HG03159 (cell line): ENCODE measurements around the gene ADGRL3.
"Not testable (repeated sequence)": the region's sequence is repeated elsewhere in the genome, so short reads cannot be mapped to it uniquely, and the experiment has no call there.

Experiments used
- ATAC-seq: cut with Tn5 transposase; IDR thresholded peaks from one replicate; pipeline ENCODE4 v1.9.1; 2021; ENCODE audit warnings: mild to moderate bottlenecking, moderate library complexity; ENCODE audit not compliant: unreplicated experiment

ADGRL3 gene

DNA sequence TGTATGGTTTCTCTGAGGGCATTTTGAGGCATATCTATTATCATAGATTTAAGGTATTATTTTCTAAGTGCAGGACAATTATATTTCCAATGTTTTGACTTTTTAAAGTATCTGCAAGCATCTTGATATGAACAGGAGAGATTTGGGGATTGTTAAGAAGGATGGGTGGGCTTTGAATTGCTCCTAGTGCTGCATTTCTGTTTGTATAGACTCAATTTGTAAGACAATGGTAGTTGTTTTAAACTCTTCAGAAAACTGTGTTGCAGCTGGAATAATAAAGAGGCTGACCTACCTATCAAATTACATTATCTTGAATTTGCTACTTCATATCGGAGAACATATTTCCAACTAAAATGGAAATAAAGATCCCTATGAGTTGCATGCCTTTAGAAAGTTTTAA, 570.3 kb downstream of the ADGRL3 start:
- ATAC-seq, result no peak

DNA sequence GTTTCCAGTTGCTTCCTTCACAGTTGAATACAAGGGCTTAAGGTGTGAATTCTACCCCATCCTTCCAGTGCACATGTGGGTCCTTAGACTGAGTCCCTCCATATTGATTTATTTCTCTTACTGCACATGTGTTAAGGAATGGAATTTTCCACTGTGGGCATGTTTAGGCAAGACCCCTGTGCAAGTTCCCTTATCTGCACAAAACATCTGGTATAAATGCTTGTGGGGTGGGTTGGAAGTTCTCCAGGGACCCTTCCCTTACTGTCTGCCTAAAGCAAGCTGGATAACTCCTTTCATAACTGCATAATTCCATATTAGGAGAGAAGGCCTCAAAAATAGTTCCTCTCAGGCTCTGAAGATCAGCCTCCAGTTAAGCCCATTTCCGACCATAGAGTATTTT, 570.9 kb downstream of the ADGRL3 start:
- ATAC-seq, result no peak

DNA sequence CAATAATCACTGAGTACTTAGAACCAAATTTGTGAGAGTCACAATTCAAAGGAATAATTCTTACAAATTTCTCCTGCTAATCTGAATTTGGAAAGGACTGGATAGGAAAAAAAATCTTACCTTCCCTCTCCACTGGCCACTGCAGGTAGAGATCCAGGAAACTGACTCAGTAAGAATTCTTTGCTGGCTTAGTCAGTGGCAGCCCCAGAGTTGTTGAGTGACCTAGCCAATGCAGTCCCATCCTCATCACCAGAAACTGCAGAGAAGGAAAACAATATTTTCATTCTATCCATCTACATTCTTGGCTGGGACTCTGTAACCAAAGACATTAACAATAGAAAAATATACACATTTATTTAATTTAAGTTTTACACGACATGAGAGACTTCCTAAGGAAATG, 572.0 kb downstream of the ADGRL3 start:
- no peak for ATAC-seq

DNA sequence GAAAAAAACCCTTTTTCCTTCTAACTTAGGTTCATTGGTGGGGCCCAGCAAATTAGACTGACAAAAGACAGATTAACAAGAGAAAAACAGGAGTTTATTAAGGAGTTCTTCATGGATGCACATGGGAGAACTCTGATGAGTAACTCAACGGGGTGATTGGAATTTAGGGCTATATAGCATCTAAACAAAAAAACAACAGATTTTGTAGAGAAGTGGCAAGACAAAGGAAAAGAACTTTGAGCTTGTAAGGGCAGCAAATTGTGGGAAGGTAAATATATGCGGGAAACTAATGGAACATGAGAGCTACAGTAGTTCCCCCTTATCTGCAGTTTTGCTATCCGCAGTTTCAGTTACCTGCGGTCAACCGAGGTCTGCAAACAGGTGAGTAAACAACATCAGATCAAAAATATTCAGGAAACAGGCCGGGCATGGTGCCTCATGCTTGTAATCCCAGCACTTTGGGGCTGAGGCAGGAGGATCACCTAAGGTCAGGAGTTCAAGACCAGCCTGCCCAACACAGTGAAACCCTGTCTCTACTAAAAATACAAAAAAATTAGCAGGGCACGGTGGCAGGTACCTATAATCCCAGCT, 573.6 kb downstream of the ADGRL3 start:
- ATAC-seq, result no peak

DNA sequence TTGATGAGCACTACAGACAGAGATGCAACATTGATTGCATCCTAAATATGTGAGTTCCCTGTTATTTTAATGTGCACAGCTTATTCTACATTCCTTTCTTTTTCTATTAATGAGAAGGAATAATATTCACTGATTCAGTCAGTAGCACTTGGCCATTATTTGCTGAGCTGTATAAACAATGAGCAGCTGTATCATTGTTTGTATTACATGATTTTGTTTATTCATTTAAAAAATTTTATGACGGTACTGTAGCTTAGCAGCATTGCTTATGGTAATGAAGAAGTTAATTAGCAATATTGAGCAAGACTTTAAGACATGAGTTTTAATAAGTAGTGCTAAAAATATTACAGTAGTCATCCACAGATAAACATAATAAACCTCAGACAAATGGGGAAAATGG, 582.0 kb downstream of the ADGRL3 start:
- ATAC-seq, result no peak

DNA sequence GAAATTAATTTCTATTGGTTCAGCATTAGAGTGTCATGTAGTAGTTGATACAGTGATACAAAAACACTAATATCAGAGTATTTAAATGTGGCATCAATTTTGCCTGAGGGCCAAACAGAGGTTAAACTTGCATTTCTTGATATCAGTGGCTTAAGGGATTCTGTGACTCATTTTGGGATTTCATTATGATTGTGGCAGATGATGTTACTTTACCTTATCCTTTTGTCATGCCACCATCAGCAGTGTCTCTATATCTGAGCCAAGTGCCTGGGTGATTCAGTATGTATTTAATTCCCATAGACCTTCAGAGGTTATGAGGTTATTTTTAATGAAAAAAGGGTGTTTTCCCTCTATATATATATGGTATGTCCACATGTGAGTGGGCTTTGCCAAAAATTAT, 582.9 kb downstream of the ADGRL3 start:
- no peak for ATAC-seq

DNA sequence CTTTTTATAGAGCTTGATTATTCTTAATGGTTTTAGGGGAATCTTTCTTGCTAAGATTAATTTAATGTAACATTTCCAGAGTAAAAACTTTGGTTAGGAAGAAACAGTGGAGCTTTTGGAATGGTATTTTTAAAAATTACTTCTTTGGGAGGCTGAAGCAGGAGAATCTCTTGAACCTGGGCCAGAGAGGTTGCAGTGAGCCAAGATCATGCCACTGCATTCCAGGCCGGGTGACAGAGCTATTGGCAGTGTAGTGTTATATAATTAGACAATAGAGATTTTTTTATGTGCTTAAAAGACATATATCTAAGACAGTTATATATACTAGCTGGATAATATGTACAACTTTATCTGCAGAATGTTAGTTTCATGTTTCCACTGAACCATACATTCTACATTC, 585.6 kb downstream of the ADGRL3 start:
- no peak for ATAC-seq

DNA sequence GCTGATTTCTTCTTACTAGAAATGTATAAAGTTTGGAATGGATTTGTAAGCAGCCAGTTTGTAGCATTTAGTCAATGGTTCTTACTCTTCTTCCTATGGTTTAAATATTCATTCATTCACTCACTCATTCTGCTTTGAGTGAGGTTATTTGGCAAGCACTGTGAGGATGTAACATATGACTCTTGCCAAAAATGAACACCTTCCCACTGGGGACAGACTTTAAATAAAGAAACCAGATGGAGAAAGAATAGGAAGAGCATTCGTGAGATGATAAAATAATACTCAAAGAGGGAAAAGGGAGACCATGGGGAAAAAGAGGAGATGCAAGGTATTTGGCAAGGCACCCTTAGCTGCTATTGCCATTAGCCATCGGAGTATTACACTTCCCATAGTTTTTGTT, 586.1 kb downstream of the ADGRL3 start:
- no peak for ATAC-seq

DNA sequence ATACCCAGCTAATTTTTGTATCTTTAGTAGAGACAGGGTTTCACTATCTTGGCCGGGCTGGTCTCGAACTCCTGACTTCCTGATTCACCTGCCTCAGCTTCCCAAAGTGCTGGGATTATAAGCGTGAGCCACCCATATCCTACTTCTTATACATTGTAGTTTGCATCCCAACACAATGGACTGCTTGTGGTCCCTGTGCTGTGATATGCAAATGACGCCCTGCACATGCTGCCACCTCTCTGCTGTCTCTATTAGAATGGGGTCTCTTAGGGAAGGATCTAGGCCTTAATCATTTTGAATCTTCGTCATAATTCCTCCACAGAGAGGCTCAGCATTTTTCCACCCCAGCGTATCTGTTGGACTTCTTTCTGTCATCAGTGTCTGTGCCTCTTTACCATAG, 595.9 kb downstream of the ADGRL3 start:
- no peak for ATAC-seq

DNA sequence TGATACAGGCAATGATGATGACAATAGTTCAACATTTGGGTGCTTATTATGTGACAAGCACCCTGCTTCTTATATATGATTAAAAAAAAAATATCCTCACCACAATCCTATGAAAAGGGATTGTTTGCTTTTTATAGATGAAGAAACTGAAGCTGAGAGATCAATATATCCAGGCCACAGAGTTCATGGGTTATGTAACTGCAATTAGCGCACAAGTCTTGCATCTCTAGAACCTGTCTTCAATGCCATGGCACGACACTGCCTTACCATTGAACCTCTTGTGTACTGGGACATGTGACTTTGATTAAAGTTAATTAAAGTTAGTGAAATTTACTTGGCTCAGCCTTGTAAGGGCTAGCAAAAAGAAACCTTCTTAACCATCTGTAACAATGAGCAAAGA, 599.7 kb downstream of the ADGRL3 start:
- no peak for ATAC-seq

DNA sequence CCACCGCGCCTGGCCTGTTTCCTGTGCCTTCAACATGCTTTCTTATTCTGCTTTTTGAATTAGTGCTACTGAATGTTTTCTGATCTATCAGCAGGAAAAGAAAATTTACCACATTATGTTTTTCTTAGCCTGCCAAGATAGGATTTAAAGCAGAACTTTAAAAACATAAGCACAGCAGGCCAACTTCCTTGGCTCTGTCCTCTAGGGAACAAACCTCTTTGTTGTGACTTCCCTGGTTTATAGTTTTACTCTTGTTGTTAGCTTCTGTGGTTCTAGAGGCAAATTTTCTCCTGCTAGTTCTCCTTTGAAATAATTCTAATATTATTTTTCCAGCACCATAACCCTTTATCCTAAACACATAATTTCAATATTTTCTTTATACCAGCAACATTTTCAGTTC, 605.1 kb downstream of the ADGRL3 start:
- ATAC-seq, result no peak

DNA sequence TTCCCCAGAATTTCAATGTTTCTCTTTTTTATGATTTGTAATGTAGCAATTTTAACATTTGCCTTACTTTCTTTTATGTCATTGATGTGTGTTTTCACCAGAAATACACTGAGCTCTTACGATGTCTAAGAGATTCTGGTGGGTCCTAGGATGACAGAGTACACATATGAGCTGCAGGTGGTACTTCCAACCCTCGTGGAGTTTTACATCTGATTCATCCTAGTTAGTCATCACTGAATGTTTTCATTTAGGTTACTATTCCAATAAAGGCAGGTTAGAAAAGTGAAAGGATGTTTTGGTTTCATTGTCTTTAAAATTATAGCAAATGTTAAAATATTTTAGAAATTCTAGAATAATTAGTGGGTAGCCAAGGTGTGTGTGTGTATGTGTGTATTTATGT, 605.9 kb downstream of the ADGRL3 start:
- ATAC-seq, result no peak

DNA sequence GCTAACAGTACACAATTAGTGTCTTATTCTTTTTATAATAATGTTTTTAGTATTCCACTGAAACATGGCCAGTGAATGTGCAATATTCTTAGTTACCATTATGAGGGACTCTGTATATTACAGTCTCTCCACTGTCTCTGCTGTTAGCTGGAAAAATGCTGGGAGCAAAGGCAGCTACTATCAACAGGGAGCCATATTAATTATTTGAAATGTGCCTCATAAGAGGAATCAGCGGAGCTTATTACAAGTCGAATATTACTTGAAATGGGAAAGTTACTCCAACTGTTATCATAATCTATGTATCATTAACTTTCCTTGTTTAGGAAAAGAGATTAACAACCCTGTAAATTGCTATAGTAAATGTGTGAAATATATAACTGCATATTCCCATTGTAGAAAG, 612.0 kb downstream of the ADGRL3 start:
- no peak for ATAC-seq

DNA sequence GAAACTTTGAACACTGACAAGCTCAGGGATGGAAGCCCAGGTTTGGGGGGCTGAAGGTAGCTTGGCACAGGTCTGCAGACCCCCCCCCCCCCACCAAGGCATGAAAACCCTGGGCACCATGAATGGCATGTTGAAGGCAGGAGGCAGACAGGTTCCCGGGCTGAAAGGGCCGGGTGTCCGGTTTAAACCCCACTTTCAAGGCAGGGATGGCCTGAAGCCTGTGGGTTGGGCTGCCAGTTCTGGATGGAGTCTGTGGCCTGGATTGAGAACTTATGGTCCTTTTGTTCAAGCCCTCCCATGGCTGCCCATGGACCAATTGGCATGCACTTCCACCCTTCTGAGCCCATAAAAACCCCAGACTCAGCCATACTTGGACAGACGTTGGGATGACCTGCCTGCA, 616.9 kb downstream of the ADGRL3 start:
- ATAC-seq, result no peak

DNA sequence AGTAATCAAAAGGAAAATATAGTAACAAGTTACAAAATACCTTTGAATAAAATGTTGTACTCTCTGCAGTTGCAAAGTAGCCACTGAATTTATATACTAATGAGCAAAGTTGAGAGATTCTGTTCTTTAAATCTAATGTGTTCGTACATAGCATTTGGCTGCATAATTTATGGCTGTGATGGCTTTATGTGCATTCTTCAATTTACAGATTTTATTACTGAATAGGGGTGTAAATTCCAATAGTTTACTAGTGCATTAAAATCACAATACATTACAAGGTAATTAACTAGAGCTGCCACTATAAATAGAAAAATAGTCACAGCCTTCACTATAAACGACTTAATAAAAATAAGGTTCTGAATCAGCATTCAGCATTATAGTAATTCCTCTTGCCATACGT, 620.0 kb downstream of the ADGRL3 start:
- ATAC-seq, result no peak

DNA sequence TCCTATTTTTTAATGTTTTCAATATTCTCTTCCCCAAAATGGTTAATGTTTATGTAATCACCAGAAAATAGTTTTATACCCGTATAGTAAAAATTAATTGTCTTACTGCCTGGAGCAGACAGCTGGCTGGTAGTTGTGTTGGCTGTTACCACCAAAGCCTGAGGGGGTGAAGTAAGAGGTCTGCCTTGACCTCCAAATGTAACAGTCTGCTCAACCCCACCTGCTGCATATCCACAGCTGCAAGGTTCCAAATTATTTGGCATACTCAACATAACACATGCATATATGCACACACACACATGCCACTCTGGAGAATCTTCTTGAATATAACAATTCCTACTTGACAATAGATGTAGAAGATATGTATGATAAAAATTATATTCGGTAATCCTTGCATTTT, 624.3 kb downstream of the ADGRL3 start:
- no peak for ATAC-seq

DNA sequence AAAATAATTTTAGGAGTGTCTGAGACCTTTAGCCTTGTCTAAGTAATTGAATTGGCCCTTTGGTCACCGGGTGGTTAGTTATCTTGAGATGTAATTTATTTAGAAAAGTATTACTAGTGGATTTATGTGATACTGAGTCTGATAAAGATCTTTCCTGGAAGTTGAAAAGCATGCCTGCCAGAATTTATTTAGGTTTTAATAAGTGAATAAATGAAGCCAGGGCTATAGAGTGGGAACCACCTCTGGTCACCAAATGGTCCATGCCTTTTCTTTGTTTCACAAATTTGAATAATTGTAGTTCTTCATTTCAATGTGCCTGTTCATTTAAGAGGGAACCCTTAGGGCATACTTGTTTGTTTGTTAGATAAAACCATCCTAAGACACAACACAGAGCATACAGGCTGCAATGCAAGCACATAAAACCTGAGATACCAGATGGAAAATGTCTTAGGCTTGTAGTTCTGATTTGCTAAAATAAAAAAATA, 627.8 kb downstream of the ADGRL3 start:
- ATAC-seq, result no peak

DNA sequence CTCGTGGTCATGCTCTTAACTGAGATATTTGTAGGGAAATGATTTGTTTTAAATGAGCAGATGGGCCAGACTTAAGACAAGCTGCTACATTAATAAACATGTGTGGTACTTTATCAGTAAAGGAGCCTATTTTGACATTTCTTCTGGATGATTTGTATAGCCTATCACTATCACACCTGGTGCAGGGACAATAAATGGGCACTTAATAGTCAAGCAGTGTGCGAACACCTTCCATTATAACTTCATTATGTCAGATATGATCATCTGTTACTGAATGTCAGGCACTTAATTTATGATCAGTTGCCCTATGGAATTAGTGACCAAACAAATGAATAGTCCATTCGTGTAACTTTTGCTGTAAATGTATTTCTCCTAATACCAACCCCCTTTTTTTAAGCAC, 628.8 kb downstream of the ADGRL3 start:
- no peak for ATAC-seq

DNA sequence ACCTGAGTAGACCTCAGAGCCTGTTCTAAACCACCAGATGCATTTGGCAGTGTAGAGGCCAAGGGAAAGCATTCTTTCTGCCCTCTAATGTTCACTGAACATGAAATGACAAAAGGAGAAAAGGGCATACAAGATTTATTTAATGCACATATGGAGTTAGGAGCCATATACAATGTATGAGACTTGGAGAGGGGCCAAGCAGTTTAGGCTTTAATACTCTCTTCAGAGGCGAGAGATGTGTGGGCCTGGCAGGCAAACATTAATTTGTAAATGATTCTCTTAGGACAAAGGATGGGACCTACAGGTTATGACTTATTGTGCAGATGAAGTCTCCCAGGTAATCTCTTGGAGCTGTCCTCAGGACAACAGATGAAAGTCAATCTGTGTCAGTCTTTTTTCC, 631.9 kb downstream of the ADGRL3 start:
- ATAC-seq, result no peak

DNA sequence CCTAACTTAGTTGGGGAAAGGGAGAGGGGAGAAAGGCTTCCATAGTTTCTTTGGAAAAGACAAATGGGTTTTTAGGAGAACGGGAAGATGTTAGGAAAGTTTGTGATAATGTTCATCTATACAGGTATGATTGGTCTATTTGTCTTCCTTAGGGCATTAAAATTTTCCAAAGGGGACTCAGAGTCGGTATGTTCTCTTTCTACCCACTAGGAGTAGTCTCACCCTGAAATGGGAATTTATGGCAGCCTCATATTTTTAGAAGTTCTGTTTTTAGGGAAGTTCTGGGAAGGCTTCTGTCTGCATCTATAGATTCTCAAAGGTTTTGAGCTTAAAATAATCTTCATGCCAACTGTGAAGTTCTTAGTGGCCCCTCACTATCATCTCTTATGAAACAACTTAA, 637.3 kb downstream of the ADGRL3 start:
- ATAC-seq, result no peak

DNA sequence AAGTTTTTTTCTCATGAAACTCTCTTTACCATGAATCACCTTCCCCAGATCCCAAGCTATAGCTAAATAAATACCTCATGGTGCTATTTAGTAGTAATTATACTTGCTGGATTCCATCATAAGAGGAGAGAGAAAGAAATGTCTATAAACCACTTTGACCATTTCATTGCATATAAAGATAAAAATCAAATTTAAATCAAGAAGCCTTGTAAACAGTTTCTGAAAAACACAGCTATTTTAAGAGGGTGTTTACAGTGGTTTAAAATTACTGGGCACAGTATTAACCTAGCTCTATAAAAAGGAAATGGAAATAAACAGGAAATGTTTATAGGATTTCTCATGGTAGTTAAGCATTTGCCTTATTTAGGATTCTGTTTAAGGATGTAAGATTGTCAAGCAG, 637.9 kb downstream of the ADGRL3 start:
- ATAC-seq, result no peak

DNA sequence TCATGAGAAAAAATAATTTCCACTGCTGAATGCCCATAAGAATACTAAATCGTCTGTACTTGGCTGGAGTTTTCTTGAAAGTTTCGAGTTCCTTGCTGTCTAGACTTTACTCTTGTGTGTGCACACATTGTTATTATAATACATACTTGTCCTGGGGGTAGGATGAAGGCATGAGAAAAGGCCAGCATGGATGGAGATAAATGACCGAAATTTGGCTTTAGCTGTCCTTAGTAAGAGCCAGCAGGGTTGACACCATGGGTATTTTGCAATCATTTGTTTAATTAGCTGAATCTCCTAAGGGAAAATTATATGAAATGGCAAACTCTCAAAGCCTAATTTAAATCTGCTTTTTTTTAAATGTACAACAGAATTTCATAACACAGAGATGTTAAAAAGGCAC, 641.6 kb downstream of the ADGRL3 start:
- no peak for ATAC-seq

DNA sequence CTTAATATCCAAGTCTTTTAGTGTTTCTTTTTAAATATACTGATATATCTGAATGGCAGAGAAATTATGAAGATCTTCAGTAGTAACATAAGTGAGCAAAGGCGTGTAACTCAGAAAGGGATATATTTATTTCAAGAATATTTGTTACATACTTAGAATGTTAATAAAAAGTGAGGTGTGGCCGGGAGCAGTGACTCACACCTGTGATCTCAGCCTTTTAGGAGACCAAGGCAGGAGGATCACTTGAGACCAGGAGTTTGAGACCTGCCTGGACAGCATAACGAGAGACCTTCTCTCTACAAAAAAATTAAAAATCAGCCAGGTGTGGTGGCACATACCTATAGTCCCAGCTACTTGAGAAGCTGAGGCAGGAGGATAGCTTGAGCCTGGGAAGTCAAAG, 651.0 kb downstream of the ADGRL3 start:
- ATAC-seq, result no peak

DNA sequence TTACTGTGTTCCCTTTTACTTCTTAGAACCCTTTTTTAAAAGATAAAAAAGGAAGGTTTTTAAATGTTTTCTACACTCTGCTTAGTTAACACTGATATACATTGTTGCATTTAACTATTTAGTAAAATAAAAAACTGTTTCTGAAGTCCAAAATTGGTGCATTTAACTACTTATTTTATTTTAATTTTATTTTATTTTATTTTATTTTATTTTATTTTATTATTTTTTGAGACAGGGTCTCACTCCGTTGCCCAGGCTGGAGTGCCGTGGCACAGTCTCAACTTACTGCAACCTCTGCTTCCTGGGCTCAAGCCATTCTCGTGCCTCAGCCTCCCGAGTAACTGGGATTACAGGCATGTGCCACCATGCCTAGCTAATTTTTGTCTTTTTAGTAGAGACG, 652.0 kb downstream of the ADGRL3 start:
- ATAC-seq, result not testable (repeated sequence)
